GM21529 (cell line): Measurements from ENCODE around the gene TCOF1.

Experiments used
- ATAC-seq: cut with Tn5 transposase; IDR thresholded peaks from one replicate; pipeline ENCODE4 v1.9.1; 2021; ENCODE audit not compliant: unreplicated experiment

The TCOF1 gene

DNA sequence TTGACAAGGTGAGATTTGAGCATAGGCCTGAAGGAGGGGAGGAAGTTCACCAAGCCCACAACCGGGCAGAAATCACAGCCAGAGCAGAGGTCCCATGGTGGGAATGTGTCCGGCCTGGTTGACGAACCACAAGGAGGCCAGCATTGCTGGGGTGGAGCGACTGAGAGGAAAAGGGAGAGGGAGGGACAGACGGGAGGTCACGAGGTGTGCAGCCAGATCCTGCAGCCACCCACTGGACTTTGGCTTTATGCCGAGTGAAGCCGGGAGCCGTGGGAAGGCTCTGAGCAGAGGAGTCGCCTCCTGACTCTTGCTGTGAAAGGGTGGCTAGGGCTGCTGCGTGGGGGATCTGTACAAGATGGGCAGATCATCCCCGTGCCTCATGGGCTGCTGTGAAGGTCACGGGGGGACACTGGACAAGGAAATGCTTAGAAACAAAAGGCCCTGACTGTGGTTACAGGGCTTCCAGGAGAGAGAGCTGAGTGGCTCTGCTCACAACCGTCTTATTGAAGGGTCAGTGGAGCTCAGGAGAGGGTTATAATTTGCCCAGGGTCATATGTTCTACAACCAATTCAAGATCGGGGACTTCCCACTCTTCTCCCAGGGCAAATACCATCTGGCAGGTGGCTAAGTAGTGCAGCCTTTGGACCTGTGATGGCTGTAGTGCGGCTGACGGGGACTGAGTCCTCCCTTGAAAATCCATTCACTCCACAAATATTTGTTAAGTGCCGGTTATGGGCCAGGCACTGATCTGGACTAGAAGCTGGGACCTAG is 70.8 kb downstream of the TCOF1 start:
- ATAC-seq, result no peak

DNA sequence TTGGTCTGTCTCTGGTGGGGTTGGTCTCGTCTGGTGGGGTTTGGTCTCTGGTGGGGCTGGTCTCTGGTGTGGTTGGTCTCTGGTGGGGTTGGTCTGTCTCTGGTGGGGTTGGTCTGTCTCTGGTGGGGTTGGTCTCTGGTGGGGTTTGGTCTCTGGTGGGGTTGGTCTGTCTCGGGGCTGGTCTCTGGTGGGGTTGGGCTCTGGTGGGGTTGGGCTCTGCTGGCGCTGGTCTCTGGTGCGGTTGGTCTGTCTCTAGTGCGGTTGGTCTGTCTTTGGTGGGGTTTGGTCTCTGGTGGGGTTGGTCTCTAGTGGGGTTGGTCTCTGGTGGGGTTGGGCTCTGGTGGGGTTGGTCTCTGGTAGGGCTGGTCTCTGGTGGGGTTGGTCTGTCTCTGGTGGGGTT is 71.5 kb downstream of the TCOF1 start:
- ATAC-seq, result no peak

DNA sequence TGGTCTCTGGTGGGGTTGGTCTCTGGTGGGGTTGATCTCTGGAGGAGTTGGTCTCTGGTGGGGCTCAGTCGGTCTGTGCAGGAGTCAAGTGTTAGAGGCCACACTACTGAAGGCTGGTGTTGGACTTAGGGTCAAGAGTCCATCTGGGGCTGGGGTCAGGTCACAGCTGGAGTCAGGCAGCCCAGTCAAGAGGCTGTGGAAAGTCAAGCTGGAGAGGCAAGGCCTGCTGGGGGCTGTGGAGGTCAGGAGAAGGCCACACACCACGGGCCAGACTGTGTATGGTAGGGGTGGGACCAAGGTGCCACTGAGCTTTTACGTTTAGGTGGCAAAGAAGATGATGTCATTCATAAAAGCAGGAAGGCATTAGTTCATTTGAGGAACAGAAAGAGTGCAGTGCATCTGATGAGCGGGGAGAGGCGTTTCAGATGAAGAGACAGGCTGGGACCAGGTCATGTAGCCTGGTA is 71.9 kb downstream of the TCOF1 start:
- ATAC-seq, result peak; percentile 73

DNA sequence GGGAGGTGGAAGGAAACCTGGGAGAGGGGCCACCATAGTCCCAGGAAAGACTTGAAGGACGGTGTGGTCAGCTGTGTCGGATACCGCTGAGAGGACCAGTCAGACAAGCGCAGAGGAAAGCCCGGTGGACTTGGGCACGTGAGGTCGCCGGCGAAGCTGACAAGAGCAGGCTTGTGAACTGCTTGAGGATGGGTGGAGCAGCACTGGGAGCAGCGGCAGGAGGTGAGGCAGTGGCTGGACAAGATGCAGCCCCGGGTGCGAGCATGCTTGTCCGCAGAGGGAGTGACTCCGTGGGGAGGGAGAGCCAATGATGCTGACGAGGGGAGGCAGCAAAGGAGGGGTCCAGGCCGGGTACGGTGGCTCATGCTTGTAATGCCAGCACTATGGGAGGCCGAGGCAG is 73.6 kb downstream of the TCOF1 start:
- no peak for ATAC-seq

DNA sequence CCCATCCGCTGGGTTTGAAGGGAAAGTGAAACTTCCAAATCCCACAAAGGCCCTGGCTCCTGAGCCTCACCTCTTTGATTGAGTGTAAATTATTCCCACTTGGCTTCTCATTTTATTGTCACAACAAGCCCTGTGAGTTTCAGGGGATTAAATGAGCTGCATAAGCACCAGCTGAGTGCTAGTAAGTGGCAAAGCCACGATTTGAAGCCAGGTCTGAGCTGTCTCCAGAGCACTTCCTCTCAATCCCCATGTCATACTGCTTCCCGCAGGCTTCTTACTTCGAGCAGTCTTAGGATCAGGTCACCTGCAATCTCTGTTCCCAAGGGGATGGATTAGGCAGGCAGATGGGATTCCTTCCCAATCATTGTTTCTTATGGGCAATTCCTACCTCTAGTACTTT is 74.1 kb downstream of the TCOF1 start:
- no peak for ATAC-seq

DNA sequence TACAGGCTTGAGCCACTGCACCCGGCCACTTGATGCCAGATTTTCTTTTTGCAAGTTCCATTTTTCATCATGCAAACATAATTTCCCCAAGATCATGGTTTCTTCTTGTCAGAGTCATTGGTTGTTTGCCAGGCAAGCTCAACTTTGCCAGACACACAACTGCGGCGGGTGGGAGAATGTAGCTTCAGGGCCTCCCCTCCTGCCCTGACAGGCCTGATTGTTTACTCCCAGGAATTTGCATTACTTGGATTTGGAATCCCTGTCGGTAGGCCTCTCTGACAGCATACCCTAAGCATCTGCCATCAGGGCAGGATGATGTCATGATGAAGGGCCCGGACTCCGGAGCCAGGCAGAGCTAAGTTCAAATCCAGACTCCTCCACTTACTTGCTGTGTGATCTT is 77.0 kb downstream of the TCOF1 start:
- no peak for ATAC-seq

DNA sequence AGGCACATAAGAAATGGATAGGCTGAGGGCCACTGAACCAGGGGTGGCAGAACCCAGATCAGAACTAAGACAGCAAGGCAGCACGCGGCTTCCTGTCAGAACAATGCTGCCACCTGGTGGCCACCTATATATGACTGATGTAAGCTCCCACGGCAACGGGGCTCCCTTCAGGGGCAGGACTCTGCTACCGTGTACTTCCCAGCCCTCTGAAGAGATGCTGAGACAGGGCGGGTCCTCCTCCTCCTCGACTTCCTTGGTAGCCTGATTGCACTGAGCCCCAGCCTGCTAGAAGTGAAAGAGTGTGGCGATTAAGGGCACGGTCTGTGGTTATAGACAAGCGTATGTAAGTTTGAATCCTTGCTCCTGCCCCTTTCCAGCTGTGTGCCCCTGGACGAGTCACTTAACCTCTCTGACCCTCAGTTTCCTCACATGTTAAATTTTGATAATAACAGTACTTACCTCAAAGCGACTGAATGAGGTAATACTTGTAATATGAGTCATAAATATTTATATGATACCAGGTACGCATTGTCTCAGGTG is 78.7 kb downstream of the TCOF1 start:
- peak; percentile 94 for ATAC-seq

DNA sequence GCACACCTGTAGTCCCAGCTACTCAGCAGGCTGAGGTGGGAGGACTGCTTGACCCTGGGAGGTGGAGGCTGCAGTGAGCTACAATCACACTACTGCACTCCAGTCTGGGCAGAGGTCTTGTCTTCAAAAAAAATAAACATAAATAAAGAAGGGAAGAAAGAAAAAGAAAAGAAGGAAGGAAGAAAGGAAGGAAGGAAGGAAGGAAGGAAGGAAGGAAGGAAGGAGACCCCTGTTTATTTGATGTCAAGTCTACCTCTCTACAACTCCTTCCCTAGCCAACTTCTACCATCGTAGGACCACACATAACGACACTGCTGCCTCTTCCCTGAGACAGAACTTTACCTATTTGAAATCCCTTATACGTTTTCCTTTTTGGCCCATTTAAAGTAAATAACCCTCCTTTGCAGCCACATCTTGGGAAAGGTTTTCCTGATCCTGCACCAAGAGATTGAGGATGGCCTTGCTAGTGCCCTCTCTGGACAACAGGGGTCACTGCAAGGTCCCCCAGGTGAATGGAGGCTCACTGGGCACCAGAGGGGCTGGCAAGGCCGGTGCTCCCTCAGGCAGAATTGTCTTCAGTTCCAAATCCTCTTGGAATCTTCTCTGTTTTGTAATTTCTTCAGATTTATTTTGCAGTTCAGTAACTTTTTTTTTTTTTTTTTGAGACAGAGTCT is 81.5 kb downstream of the TCOF1 start:
- ATAC-seq, result no peak

DNA sequence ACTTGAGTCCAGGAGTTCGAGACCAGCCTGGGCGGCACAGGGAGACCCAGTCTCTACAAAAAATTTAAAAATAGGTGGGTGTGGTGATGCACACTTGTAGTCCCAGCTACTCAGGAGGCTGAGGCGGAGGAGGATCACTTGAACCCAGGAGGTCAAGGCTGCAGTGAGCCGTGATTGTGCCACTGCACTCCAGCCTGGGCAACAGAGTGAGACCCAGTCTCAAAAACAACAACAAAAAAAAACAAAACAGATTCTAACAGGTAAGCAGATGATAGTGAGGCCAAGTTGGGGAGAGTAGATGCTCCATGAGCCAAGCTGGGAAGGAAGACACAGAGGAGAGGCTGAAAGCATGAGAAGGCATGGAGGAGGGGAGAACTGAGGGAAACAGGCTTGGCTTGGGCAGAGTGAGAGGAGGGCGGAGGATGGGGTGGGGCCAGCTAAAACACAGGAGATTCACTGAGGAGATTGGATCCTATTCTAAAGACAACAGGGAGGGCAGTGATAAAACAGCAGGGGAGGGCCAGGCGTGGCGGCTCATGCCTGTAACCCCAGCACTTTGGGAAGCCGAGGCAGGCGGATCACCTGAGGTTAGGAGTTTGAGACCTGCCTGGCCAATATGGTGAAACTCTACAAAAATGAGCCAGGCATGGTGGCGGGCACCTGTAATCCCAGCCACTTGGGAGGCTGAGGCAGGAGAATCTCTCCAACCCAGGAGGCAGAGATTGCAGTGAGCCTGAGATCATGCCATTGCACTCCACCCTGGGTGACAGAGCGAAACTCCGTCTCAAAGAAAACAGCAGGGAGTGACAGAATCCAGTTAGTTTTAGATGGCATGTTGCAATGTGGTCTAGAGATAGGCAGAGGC is 83.7 kb downstream of the TCOF1 start:
- ATAC-seq, result no peak

DNA sequence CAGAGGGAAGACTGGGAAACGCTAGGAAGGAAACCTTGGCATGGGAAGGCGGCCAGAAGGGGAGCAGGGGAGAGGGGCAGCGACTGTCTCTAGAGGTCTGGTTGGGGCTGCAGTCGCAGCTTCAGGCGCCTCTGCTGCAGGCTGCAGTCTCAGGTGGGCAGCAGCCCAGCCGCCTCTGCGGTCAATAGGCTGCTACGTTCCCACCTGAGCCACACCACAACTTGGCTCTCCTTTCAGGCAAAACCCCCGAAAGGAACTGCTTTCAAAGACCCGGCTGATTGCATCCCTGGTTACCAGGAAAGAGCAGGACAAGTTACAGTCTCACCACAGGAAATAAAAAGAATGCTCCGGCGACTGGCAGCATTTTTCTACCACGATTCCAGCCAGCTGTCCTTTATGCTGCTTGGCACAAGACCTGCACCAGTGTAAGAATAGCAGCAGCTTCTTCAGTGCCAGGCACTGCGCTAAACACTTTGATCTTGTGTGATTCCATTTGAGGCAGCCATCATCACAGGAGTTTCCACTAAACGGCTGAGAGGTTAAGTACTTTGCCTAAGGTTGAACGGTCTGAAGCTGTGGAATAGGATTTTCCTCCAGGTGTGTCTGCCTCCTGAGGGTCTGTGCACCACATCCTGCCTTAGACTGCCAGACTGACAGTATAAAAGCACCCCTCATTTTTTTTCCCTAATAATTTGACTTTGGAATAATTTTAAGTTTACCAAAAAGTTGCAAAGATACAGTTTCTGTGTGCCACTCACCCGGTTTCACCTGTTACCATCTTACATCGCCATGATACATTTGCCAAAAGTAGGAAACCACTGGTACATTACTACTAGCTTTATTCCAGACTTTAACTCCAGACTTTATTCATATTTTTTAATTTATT is 84.6 kb downstream of the TCOF1 start:
- no peak for ATAC-seq

DNA sequence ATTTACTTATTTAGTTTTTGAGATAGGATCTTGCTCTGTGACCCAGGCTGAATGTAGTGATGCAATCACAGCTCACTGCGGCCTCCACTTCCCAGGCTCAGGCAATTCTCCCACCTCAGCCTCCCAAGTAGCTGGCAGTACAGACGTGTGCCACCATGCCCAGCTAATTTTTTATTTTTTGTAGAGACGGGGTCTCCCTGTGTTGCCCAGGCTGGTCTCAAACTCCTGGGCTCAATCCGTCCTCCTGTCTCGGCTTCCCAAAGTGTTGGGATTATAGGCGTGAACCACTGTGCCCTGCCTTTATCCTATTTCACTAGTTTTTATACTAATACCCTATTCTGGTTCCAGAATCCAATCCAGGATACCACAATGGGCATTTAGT is 85.2 kb downstream of the TCOF1 start:
- ATAC-seq, result no peak

DNA sequence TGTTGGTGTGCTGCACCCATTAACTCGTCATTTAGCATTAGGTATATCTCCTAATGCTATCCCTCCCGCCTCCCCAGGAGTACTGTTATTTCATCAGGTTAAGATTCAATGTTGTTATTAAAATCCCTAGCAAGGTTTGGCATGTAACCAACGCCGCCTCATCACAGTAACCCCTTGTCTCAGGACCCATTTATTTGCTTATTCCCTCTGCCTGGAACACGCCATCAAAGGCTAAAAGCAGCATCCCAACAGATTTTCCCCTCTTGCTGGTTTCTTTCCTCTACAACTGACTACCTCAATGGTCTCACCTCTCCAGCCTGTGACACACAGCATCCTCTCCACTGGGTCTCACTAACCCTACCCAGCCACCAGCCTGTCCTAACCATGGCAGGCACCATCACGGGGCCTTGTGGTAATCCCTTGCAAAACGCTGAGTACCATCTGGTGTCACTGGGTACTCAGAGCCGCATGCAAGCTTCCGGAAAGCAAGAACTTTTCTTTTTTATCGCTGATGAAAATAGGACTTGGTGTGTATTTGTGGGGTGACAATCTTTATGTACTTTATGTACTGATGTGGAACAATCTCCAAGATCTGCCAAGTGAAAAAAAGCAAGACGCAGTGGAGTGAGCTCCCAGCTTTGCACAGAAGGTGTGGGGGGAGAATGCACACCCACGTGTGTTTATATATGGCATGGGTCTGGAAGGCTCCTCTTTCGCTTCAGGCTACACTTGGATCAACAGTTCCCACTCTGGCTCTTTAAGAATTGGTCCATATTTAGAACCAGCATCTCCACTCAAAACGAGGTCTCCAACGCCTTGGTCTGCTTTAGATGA is 86.0 kb downstream of the TCOF1 start:
- ATAC-seq, result no peak

DNA sequence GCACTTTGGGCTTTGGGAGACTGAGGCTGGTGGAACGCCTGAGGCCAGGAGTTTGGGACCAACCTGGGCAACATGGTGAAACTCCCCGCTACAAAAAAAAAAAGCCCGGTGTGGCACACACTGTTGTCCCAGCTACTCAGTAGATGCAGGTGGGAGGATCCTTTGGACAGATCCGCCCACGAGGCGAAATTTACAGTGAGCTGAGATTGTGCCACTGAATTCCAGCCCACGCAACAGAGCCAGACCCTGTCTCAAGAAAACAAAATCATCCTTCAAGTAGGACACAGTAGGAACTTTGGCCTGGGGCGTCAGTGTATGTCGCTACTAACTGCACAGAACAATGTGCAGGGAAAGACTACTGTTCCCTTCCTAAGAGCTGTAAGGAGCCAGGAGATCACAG is 87.3 kb downstream of the TCOF1 start:
- ATAC-seq, result no peak

DNA sequence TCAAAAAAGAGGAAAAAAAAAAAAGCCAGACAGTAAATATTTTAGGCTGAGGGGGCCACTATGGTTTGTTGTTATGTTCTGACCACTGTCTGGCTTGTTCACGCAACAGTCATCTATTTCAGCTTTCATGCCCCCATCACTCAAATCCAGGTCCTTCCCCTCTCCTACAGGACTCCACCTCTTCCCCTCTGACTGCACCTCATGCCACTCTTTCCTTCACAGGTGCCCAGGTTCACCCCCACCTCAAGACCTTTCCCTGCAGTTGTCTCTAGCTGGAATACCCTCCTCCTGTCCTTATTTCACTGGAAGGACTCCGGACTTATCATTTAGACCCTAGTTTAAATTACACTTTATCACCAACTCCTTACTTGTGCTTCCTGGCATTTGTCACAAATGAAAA is 88.6 kb downstream of the TCOF1 start:
- ATAC-seq, result no peak

DNA sequence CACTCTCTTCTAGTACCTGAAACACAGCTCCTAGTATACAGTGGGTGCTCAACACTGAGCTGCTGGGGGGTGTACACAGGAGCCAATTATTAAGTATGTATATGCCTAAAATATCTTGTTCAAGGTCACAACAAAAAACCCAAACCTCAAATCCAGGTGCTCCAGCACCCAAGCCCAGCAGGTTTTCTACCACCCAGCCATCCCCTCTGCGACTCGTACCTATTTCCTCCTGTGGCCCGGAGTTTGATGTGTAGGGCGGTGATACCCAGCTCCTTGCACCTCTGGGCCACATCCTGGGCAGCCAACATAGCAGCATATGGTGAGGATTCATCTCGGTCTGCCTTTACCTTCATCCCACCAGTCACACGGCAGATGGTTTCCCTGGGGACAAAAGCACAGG is 89.1 kb downstream of the TCOF1 start:
- ATAC-seq, result no peak

DNA sequence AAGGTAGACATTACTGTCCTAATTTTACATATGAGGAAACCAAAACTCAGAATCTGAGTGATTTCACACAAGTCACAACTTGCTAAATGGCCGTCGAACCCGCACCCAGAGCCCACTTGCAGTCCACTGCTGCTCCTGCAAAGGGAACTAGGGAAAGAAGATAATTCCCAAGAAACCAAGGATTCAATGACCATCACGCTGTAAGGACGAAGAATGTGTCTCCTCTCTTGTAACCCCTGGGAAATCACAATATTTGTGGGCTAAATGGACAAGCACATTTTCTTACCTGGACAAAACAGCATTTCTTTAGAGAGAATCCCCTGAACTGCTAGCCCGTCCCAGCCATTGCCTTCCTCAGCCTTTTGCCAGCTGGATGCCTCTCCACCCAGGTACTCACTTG is 89.7 kb downstream of the TCOF1 start:
- ATAC-seq, result no peak

DNA sequence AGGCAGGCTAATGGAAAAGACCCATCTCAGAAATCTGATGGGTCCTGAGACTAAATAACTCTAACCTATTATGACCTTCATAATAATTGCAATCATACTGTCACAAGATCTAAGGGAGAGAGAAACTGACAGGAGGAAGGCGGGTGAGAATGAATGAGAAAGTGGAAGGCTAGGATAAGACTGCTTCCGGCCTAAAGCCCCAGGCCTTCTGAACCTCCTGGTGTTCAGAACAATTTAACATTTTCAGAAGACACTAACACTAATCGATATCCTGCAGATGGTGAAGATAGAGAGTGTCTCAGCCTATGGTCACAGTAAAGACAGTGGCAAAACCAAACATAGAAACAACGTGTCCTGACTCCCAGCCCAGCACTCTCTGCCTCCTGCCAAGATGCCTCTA is 90.8 kb downstream of the TCOF1 start:
- no peak for ATAC-seq

DNA sequence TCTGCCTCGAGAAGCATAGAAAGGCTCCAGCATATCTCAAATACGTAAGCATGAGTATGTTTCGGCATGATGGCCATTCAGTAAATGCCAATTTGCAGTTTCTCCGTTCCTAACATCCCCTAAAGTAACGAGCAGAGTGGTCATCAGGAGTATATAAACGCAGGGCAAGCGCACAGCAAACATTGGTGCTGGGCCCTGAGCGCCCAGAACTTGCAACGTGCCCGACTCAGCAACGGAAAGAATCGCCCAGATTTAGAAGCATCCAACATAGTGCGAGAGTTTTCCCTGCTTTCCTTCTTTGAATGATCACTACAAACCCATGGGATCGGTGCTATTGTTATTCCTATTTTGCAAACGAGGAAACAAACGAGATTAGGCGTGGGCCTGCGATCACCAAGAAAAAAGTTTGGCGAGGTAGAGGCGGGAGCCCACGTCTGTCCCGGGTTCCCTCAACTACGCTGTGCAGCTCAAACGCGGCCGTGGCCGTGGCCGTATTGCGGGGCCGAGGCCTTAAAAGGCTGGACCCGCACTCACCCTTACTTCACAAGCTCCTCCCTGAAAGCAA is 91.5 kb downstream of the TCOF1 start:
- ATAC-seq, result peak; percentile 22
